Neural progenitor cell (in vitro differentiated cells): ENCODE data around the gene CCDC177. TPM values are rescaled to one million over a fixed set of nuclear protein-coding genes. Genes with fewer than 3 reads are reported as not detected.
A peak's percentile ranks its signal among the peaks of the same experiment; 100 is the strongest.

Experiments used
- DNase-seq: peaks from one replicate; pipeline ENCODE4 v3.0.0-alpha.2; 2016; ENCODE audit warnings: low spot score
- H2AFZ ChIP-seq: fragments of 200-600 bp; sonication (generic); replicated peaks from 2 replicates; pipeline ENCODE4 v1.6.1; 2016; ENCODE audit warnings: antibody characterized with exemption
- H3F3A ChIP-seq: fragments of 200-600 bp; sonication (generic); 2 replicates; pipeline ENCODE4 v1.6.1; 2016; ENCODE audit warnings: antibody characterized with exemption, low read depth
- H3K27ac ChIP-seq: fragments of 200-600 bp; sonication (generic); 2 replicates; pipeline ENCODE4 v1.5.1; 2016; ENCODE audit warnings: mild to moderate bottlenecking
- H3K27me3 ChIP-seq: fragments of 200-600 bp; sonication (generic); 2 replicates; pipeline ENCODE4 v1.6.1; 2016; ENCODE audit warnings: mild to moderate bottlenecking, moderate library complexity
- H3K36me3 ChIP-seq: fragments of 200-600 bp; sonication (generic); 2 replicates; pipeline ENCODE4 v1.5.1; 2016
- H3K4me1 ChIP-seq: fragments of 200-600 bp; sonication (generic); 2 replicates; pipeline ENCODE4 v1.6.1; 2016; ENCODE audit warnings: mixed run types
- H3K4me2 ChIP-seq: fragments of 200-600 bp; sonication (generic); 2 replicates; pipeline ENCODE4 v1.6.1; 2016
- H3K4me3 ChIP-seq: fragments of 200-600 bp; sonication (generic); 2 replicates; pipeline ENCODE4 v1.5.1; 2016
- H3K79me2 ChIP-seq: fragments of 200-600 bp; sonication (generic); 2 replicates; pipeline ENCODE4 v1.6.1; 2016; ENCODE audit warnings: low read depth
- H3K9ac ChIP-seq: fragments of 200-600 bp; sonication (generic); 2 replicates; pipeline ENCODE4 v1.6.1; 2016
- H3K9me3 ChIP-seq: fragments of 200-600 bp; sonication (generic); 2 replicates; pipeline ENCODE4 v1.5.1; 2016; ENCODE audit warnings: low read depth
- H4K20me1 ChIP-seq: fragments of 200-600 bp; sonication (generic); 2 replicates; pipeline ENCODE4 v1.6.1; 2016; ENCODE audit warnings: low read depth
- H3K27ac Mint-ChIP-seq: 3 replicates; pipeline ENCODE4 v1.8.0; 2021; ENCODE audit warnings: mixed read lengths
- H3K27me3 Mint-ChIP-seq: 2 replicates; pipeline ENCODE4 v1.8.0; 2022; ENCODE audit warnings: low read depth, mild to moderate bottlenecking, inconsistent platforms, moderate library complexity, mixed read lengths; ENCODE audit not compliant: insufficient read depth
- H3K36me3 Mint-ChIP-seq: 3 replicates; pipeline ENCODE4 v1.8.0; 2021; ENCODE audit warnings: mixed read lengths
- H3K4me1 Mint-ChIP-seq: 3 replicates; pipeline ENCODE4 v1.8.0; 2021; ENCODE audit warnings: mixed read lengths
- H3K4me3 Mint-ChIP-seq: 3 replicates; pipeline ENCODE4 v1.8.0; 2021; ENCODE audit warnings: mild to moderate bottlenecking, moderate library complexity, mixed read lengths
- H3K9me3 Mint-ChIP-seq: 3 replicates; pipeline ENCODE4 v1.8.0; 2020; ENCODE audit warnings: mixed read lengths
- CTCF ChIP-seq: fragments of 200-600 bp; sonication (generic); IDR thresholded peaks from 2 replicates; pipeline ENCODE4 v1.5.1; 2017; ENCODE audit warnings: antibody characterized with exemption, mild to moderate bottlenecking
- EZH2 ChIP-seq: fragments of 200-600 bp; sonication (generic); IDR thresholded peaks from 2 replicates; pipeline ENCODE4 v1.6.1; 2017; ENCODE audit warnings: antibody characterized with exemption, mild to moderate bottlenecking, moderate library complexity
- EZH2phosphoT487 ChIP-seq: fragments of 200-600 bp; sonication (generic); IDR thresholded peaks from 2 replicates; pipeline ENCODE4 v1.6.1; 2017; ENCODE audit warnings: antibody characterized with exemption
- total RNA-seq: library from RNA; depleted of rRNA; stranded (reverse); fragments of >200 nt; gene quantifications from 2 replicates; pipeline ENCODE4 v1.2.3, GENCODE V29; 2015; ENCODE audit warnings: low replicate concordance

The CCDC177 gene
- total RNA-seq, 1 donor from 2014 or later = 8.6 TPM

- no peak for TF ChIP-seq EZH2phosphoT487
- no peak for TF ChIP-seq CTCF
- no peak for TF ChIP-seq EZH2
Measured at GRCh38 chr14:69569859-69570258, 4.8 kb downstream of the CCDC177 start.

GRCh38 chr14:69567563-69567962 lies 7.1 kb downstream of the CCDC177 start:
- Histone ChIP-seq H2AFZ (no peak overlapping the region), H3K27ac (no peak overlapping the region), H3K4me3 (no peak overlapping the region), H3K36me3 (peaks cover 17% of the 10 kb centered on the region), H3K27me3 (no peaks in the 10 kb centered on the region), H3K79me2 (peaks cover 26% of the 10 kb centered on the region), H3F3A (peaks cover 12% of the 10 kb centered on the region), H3K9me3 (no peaks in the 10 kb centered on the region), H3K9ac (no peak overlapping the region), H4K20me1 (no peaks in the 10 kb centered on the region), H3K4me1 (peaks cover under 1% of the 10 kb centered on the region), H3K4me2 (no peak overlapping the region)
- TF ChIP-seq EZH2 = no peak
- no peak for TF ChIP-seq EZH2phosphoT487
- Mint-ChIP-seq H3K27me3 (peaks cover 3% of the 10 kb centered on the region), H3K36me3 (peaks cover 24% of the 10 kb centered on the region), H3K27ac (no peak overlapping the region), H3K4me3 (no peak overlapping the region), H3K4me1 (peaks cover 5% of the 10 kb centered on the region), H3K9me3 (peaks cover 6% of the 10 kb centered on the region)
- no peak for DNase-seq

More at GRCh38 chr14:69569859-69570258, 4.8 kb downstream of the CCDC177 start:
- Mint-ChIP-seq H3K4me3 (no peak overlapping the region), H3K27me3 (peaks cover 3% of the 10 kb centered on the region), H3K9me3 (peaks cover 8% of the 10 kb centered on the region), H3K4me1 (peaks cover 9% of the 10 kb centered on the region), H3K27ac (no peak overlapping the region), H3K36me3 (peaks cover 24% of the 10 kb centered on the region)
- Histone ChIP-seq H3F3A (peaks cover 34% of the 10 kb centered on the region), H3K4me1 (peaks cover under 1% of the 10 kb centered on the region), H4K20me1 (no peaks in the 10 kb centered on the region), H3K79me2 (peaks cover 28% of the 10 kb centered on the region), H3K36me3 (peaks cover 17% of the 10 kb centered on the region), H3K27ac (no peak overlapping the region), H3K9me3 (no peaks in the 10 kb centered on the region), H3K4me3 (no peak overlapping the region), H2AFZ (no peak overlapping the region), H3K9ac (no peak overlapping the region), H3K4me2 (no peak overlapping the region), H3K27me3 (no peaks in the 10 kb centered on the region)
- DNase-seq = no peak

- Histone ChIP-seq H3K4me1 (peaks cover 32% of the 10 kb centered on the region), H3K79me2 (no peaks in the 10 kb centered on the region), H3K27me3 (no peaks in the 10 kb centered on the region), H3K9me3 (no peaks in the 10 kb centered on the region), H3F3A (peaks cover 13% of the 10 kb centered on the region), H2AFZ (peak overlapping the region; percentile 26), H3K27ac (peak overlapping the region; percentile 46), H3K4me3 (no peak overlapping the region), H4K20me1 (no peaks in the 10 kb centered on the region), H3K4me2 (peak overlapping the region; percentile 35), H3K36me3 (no peaks in the 10 kb centered on the region), H3K9ac (no peak overlapping the region)
- no peak for TF ChIP-seq EZH2phosphoT487
- no peaks in the 10 kb centered on the region for H3K9me3 Mint-ChIP-seq
- no peaks in the 10 kb centered on the region for H3K36me3 Mint-ChIP-seq
- H3K4me3 Mint-ChIP-seq = no peak overlapping the region
- peaks cover 15% of the 10 kb centered on the region for H3K27me3 Mint-ChIP-seq
- H3K4me1 Mint-ChIP-seq = peaks cover 40% of the 10 kb centered on the region
- no peak for DNase-seq
- peak overlapping the region; percentile 85 for H3K27ac Mint-ChIP-seq
Measured at GRCh38 chr14:69561893-69562292, 12.8 kb downstream of the CCDC177 start.

GRCh38 chr14:69560826-69561225 lies 13.8 kb downstream of the CCDC177 start:
- no peak overlapping the region for H3K4me3 ChIP-seq
- peaks cover 17% of the 10 kb centered on the region for H3K27me3 Mint-ChIP-seq
- no peaks in the 10 kb centered on the region for H3K9me3 Mint-ChIP-seq
- no peak overlapping the region for H3K27ac ChIP-seq
- no peaks in the 10 kb centered on the region for H3K79me2 ChIP-seq
- TF ChIP-seq EZH2phosphoT487 (no peak), EZH2 (no peak), CTCF (no peak)
- H3K4me1 ChIP-seq = peaks cover 32% of the 10 kb centered on the region
- DNase-seq = no peak
- H3K27me3 ChIP-seq = no peaks in the 10 kb centered on the region
- H3K27ac Mint-ChIP-seq = peak overlapping the region; percentile 88
- H2AFZ ChIP-seq = no peak overlapping the region
- peaks cover 40% of the 10 kb centered on the region for H3K4me1 Mint-ChIP-seq
- no peak overlapping the region for H3K4me3 Mint-ChIP-seq
- H3F3A ChIP-seq = peaks cover 13% of the 10 kb centered on the region
- no peak overlapping the region for H3K9ac ChIP-seq
- no peak overlapping the region for H3K4me2 ChIP-seq
- H3K9me3 ChIP-seq = no peaks in the 10 kb centered on the region
- no peaks in the 10 kb centered on the region for H4K20me1 ChIP-seq
- H3K36me3 Mint-ChIP-seq = no peaks in the 10 kb centered on the region
- no peaks in the 10 kb centered on the region for H3K36me3 ChIP-seq
